A673 (cell line): ENCODE measurements around the gene GMDS.

Experiments
- CTCF ChIP-seq: fragments of 300-800, 200-600 bp; sonication (generic); conservative IDR thresholded peaks from 2 replicates; pipeline ENCODE4 v1.5.1; 2017; ENCODE audit warnings: low read depth, mild to moderate bottlenecking, antibody characterized with exemption, low read length, moderate library complexity, mixed read lengths
- EZH2 ChIP-seq: fragments of 200-600 bp; sonication (generic); IDR thresholded peaks from 2 replicates; pipeline ENCODE4 v1.6.1; 2017; ENCODE audit warnings: borderline replicate concordance, low read depth, mild to moderate bottlenecking, mixed read lengths, antibody characterized with exemption, low read length; ENCODE audit not compliant: poor library complexity, severe bottlenecking

GRCh38 chr6:1856381-1856780, 389.0 kb downstream of the GMDS start:
- TF ChIP-seq CTCF (peak; percentile 44), EZH2 (no peak)
